Panc1 (cell line): ENCODE measurements around the gene GLIPR1.

ENCODE experiments used
- POLR2AphosphoS5 ChIP-seq: IDR thresholded peaks from 2 replicates; pipeline ENCODE4 v1.6.1; 2012; ENCODE audit warnings: mild to moderate bottlenecking, low read depth, low read length, moderate library complexity
- TCF7L2 ChIP-seq: IDR thresholded peaks from 2 replicates; pipeline ENCODE4 v1.6.1; 2011; ENCODE audit warnings: mild to moderate bottlenecking, low read depth, low read length, inconsistent platforms
- TF ChIP-seq, protein P1 (sequence below): fragments of 450-650 bp; IDR thresholded peaks from 2 replicates; pipeline ENCODE4 v1.5.1; 2017; ENCODE audit warnings: mild to moderate bottlenecking

DNA sequence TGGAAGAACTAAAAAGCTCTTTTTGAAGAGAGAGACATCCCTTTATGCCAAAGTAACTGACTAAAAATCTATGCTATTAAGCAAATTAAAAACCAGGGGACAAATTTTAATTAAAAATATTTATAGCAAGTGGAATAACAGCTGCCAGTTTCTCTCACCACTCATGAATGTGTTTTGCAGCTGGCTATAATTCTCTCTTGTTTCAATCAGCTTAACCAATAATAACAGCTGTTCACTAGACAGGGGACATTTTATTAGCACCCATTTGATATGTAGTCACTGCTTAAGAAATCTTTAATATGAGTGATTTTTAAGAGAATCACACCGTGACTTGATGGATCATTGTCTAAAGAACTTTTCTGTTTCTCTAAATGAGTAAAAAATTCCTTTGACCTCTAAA, 65.1 kb downstream of the GLIPR1 start:
- TF ChIP-seq POLR2AphosphoS5, result no peak
- TF ChIP-seq, protein P1, sequence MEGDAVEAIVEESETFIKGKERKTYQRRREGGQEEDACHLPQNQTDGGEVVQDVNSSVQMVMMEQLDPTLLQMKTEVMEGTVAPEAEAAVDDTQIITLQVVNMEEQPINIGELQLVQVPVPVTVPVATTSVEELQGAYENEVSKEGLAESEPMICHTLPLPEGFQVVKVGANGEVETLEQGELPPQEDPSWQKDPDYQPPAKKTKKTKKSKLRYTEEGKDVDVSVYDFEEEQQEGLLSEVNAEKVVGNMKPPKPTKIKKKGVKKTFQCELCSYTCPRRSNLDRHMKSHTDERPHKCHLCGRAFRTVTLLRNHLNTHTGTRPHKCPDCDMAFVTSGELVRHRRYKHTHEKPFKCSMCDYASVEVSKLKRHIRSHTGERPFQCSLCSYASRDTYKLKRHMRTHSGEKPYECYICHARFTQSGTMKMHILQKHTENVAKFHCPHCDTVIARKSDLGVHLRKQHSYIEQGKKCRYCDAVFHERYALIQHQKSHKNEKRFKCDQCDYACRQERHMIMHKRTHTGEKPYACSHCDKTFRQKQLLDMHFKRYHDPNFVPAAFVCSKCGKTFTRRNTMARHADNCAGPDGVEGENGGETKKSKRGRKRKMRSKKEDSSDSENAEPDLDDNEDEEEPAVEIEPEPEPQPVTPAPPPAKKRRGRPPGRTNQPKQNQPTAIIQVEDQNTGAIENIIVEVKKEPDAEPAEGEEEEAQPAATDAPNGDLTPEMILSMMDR, result no peak
- TF ChIP-seq TCF7L2, result no peak
